Activated CD4-positive, alpha-beta T cell treated with anti-CD3 and anti-CD28 coated beads for 36 hours (primary cell): Measurements from ENCODE around the gene C1orf35. TPM values are rescaled to one million over a fixed set of nuclear protein-coding genes. Genes with fewer than 3 reads are reported as not detected.

Experiments used
- ATAC-seq: fragments of 200-7000 bp; cut with Tn5 transposase; one replicate; pipeline ENCODE4 v1.10.0; 2021; ENCODE audit warnings: mild to moderate bottlenecking, moderate library complexity
- CTCF ChIA-PET: fragments of 350-600 bp; sonication (Branson Sonifier 250); formaldehyde crosslinking; loops from one replicate; lab custom pipeline; 2021; ENCODE audit warnings: antibody characterized with exemption; lab: Charles Lee
- POLR2A ChIA-PET: fragments of 350-600 bp; sonication (Branson Sonifier 250); formaldehyde crosslinking; loops from one replicate; lab custom pipeline; 2021; ENCODE audit warnings: antibody characterized with exemption, inconsistent platforms; lab: Charles Lee
- DNase-seq: peaks from one replicate; pipeline ENCODE4 v3.0.0-alpha.2; 2020
- H3K27ac Mint-ChIP-seq: one replicate; pipeline ENCODE4 v1.8.0; 2021; ENCODE audit warnings: mixed read lengths
- H3K27me3 Mint-ChIP-seq: one replicate; pipeline ENCODE4 v1.8.0; 2021; ENCODE audit warnings: mixed read lengths
- H3K36me3 Mint-ChIP-seq: one replicate; pipeline ENCODE4 v1.8.0; 2021; ENCODE audit warnings: low read depth, mixed read lengths
- H3K4me1 Mint-ChIP-seq: one replicate; pipeline ENCODE4 v1.8.0; 2021; ENCODE audit warnings: mixed read lengths
- H3K4me3 Mint-ChIP-seq: one replicate; pipeline ENCODE4 v1.8.0; 2021; ENCODE audit warnings: mild to moderate bottlenecking, moderate library complexity, mixed read lengths
- H3K9me3 Mint-ChIP-seq: one replicate; pipeline ENCODE4 v1.8.0; 2021; ENCODE audit warnings: low read depth, mixed read lengths
- intact Hi-C, 2 experiments: fragments of 100-400 bp; cut with DNase I in 1 of 2; cut with micrococcal nuclease in 1 of 2; formaldehyde crosslinking; loops; one replicate each; pipeline versions ENCODE4 v1.14.2 to v1.15.1; 2022 to 2024; cut with DNase I, micrococcal nuclease
- total RNA-seq, 2 experiments: library from RNA; stranded (reverse); gene quantifications; one replicate each; pipeline ENCODE4 v1.2.3, GENCODE V29; 2021

The C1orf35 gene
- total RNA-seq, 2 experiments from 2014 or later, result 14.6 to 22.5 TPM

DNA sequence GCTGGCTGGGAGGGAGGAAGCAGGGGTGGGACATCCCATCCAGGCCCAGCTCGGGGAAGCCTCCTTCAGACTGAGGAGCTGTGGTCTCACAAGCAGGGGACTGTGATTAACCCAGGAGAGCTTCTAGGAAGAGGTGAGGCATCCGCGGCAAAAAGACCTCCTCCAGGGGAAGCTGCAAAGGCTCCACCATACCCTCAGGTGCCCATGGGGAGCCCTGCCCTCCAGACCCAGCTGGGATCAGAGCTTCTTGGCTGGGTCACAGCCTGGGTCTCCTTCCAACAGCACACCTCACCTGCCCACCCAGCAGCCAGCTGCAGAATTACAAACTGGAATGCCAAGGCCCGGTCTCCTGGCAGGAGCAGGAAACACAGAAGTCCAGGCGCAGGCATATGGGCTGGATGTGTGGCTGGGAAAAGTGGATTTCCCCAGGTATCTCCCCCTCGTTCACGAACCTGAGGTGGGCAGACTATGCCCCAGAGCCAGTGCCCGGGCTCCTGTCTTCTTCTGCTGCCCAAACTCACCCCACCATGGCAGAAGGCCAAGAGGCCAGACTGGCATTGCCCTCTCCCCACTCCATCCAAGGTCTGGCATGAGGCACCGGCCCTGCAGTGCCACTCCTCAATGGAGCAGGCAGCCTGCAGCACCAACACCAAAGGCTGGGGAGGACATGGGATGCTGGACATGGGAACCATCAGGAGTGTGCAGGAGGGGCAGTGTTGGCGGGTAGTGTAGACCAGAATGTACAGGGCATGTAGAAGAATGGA is 36.1 kb downstream of the C1orf35 start:
- CTCF ChIA-PET, result interaction anchor here (1.1 kb wide), 1 partner anchor 99 kb away, joined by 3 read pairs; no protein-coding TSS in a partner anchor
- Mint-ChIP-seq H3K27ac (no peak overlapping the region), H3K4me3 (no peak overlapping the region), H3K9me3 (no peaks in the 10 kb centered on the region), H3K27me3 (peaks cover 8% of the 10 kb centered on the region), H3K36me3 (no peaks in the 10 kb centered on the region), H3K4me1 (no peaks in the 10 kb centered on the region)
- intact Hi-C loops, result no loop called here
- POLR2A ChIA-PET, result interaction anchor here (0.7 kb wide), 1 partner anchor 1264 kb away, joined by 4 read pairs; no protein-coding TSS in a partner anchor
- DNase-seq (no peak), ATAC-seq (no peak)

DNA sequence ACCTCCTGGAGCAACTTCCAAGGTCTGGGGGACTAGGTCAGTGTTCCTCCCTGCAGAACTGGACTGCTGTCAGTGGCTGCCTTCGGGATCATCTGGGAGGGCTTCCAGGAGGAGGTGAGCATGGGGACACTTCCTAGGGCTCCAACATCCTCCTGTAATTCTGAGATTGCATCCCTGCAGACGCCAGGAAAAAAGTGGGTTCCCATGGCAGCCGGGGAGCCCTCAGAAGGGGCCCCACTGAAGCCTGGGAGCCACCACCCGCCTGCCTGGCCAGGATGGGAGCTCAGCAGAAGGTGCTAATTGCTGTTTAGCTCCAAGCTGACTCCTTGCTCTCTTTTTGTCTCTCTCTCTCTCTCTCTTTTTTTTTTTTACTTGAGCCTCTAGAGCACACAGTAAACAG is 36.7 kb downstream of the C1orf35 start:
- ChIA-PET POLR2A (interaction anchor here (0.7 kb wide), 1 partner anchor 1264 kb away, joined by 4 read pairs; no protein-coding TSS in a partner anchor), CTCF (interaction anchor here (1.1 kb wide), 1 partner anchor 100 kb away, joined by 3 read pairs; no protein-coding TSS in a partner anchor)
- Mint-ChIP-seq H3K36me3 (no peaks in the 10 kb centered on the region), H3K4me1 (no peaks in the 10 kb centered on the region), H3K27me3 (peaks cover 8% of the 10 kb centered on the region), H3K27ac (no peak overlapping the region), H3K9me3 (no peaks in the 10 kb centered on the region), H3K4me3 (no peak overlapping the region)
- DNase-seq, result no peak
- ATAC-seq, result no peak
- intact Hi-C loops, result no loop called here

GRCh38 chr1:228065543-228066347 is 37.4 kb downstream of the C1orf35 start:
- ATAC-seq (no peak), DNase-seq (no peak)
- Mint-ChIP-seq H3K4me3 (no peak overlapping the region), H3K27me3 (peaks cover 14% of the 10 kb centered on the region), H3K36me3 (no peaks in the 10 kb centered on the region), H3K9me3 (no peaks in the 10 kb centered on the region), H3K4me1 (peaks cover 3% of the 10 kb centered on the region), H3K27ac (no peak overlapping the region)
- ChIA-PET CTCF (no interaction called here), POLR2A (interaction anchor here (0.7 kb wide), 1 partner anchor 1265 kb away, joined by 4 read pairs; no protein-coding TSS in a partner anchor)
- intact Hi-C loops, result no loop called here

DNA sequence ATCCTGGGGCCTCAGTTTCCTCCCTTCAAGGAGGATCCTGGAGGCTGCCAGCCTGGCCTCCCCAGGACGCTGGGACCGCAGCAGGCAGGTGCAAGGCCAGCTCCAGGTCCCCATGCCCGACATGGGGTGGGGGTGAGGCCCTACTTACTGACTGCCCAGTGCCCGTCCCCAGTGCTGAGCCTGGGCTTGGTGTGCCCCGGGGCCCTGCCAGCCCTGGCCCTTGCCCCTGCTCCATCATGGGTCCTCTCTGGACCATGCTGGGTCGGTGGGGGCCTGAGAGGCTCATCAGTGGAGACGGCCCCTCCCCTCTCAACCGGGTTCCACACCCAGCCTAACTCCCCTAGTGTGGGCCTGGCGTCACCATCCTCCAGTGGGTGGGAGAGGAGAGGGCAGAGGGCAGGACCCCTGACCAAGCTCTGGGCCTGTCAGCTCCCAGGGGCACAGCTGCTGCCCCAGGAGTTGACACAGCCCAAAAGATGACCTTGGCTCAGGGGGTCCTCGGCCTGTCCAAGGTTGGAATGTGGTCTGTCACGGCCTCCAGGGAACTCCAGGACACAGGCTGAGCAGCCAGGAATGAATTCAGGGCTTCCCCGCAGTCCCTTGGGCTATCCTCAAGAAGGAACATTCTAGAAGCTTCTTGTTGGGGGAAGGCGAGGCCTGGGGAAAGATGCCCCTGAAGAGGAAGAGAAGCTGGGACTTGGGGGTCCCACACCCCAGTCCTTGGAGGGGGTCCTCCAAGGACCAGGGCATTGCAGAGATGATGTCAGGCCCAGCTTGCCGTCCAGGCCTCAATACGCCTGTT is 38.2 kb downstream of the C1orf35 start:
- Mint-ChIP-seq H3K27ac (no peak overlapping the region), H3K27me3 (peaks cover 14% of the 10 kb centered on the region), H3K4me3 (no peak overlapping the region), H3K4me1 (peaks cover 4% of the 10 kb centered on the region), H3K36me3 (no peaks in the 10 kb centered on the region), H3K9me3 (no peaks in the 10 kb centered on the region)
- CTCF ChIA-PET, result no interaction called here
- intact Hi-C loops, result no loop called here
- no peak for ATAC-seq
- no peak for DNase-seq
- POLR2A ChIA-PET, result no interaction called here

- H3K36me3 Mint-ChIP-seq, result no peaks in the 10 kb centered on the region
- ChIA-PET POLR2A (no interaction called here), CTCF (no interaction called here)
- peaks cover 9% of the 10 kb centered on the region for H3K4me1 Mint-ChIP-seq
- no peaks in the 10 kb centered on the region for H3K9me3 Mint-ChIP-seq
- no peak for DNase-seq
- intact Hi-C loops, result no loop called here
- no peak for ATAC-seq
- H3K4me3 Mint-ChIP-seq, result no peak overlapping the region
- no peak overlapping the region for H3K27ac Mint-ChIP-seq
- H3K27me3 Mint-ChIP-seq, result peaks cover 14% of the 10 kb centered on the region
These were observed 38.8 kb downstream of the C1orf35 start for GRCh38 chr1:228064296-228064695.

GRCh38 chr1:228063251-228064191 is 39.6 kb downstream of the C1orf35 start:
- intact Hi-C loops, result no loop called here
- CTCF ChIA-PET, result interaction anchor here (0.6 kb wide), 1 partner anchor 24 kb away, joined by 4 read pairs; no protein-coding TSS in a partner anchor
- H3K4me3 Mint-ChIP-seq, result no peak overlapping the region

DNA sequence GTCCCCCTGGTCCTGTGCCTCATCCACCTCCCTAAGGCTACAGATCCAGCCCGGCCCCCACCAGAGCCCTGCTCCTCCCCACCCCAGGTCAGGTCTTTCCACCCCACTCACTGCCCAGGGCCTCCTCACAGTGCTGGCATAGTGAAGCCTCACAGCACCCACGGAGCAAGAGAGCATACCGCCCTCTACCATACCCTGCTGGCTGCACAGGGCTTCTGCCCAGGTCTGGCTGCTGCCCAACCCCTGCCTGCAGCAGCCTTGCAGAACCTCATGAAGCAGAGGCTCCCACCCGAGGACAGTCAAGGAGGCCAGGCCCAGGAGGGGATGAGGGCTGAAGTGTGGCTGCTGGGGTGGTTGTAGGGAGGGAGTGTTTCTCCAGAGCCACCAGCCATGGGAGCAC is 40.3 kb downstream of the C1orf35 start:
- intact Hi-C loops, result no loop called here
- POLR2A ChIA-PET, result no interaction called here
- H3K27ac Mint-ChIP-seq, result no peak overlapping the region
- no peak for DNase-seq
- no peaks in the 10 kb centered on the region for H3K36me3 Mint-ChIP-seq
- peaks cover 21% of the 10 kb centered on the region for H3K27me3 Mint-ChIP-seq
- H3K9me3 Mint-ChIP-seq, result no peaks in the 10 kb centered on the region
- no peak for ATAC-seq
- CTCF ChIA-PET, result interaction anchor here (0.6 kb wide), 1 partner anchor 23 kb away, joined by 4 read pairs; no protein-coding TSS in a partner anchor
- H3K4me3 Mint-ChIP-seq, result no peak overlapping the region
- peaks cover 9% of the 10 kb centered on the region for H3K4me1 Mint-ChIP-seq

More at GRCh38 chr1:228063251-228064191, 39.6 kb downstream of the C1orf35 start:
- Mint-ChIP-seq H3K9me3 (no peaks in the 10 kb centered on the region), H3K4me1 (peaks cover 9% of the 10 kb centered on the region), H3K36me3 (no peaks in the 10 kb centered on the region), H3K27me3 (peaks cover 16% of the 10 kb centered on the region), H3K27ac (no peak overlapping the region)
- DNase-seq, result no peak
- no peak for ATAC-seq
- POLR2A ChIA-PET, result no interaction called here

- Mint-ChIP-seq H3K27ac (no peak overlapping the region), H3K4me3 (no peak overlapping the region), H3K36me3 (no peaks in the 10 kb centered on the region), H3K4me1 (peaks cover 9% of the 10 kb centered on the region), H3K27me3 (peaks cover 24% of the 10 kb centered on the region), H3K9me3 (no peaks in the 10 kb centered on the region)
- POLR2A ChIA-PET, result no interaction called here
- CTCF ChIA-PET, result interaction anchor here (0.6 kb wide), 1 partner anchor 22 kb away, joined by 4 read pairs; no protein-coding TSS in a partner anchor
- ATAC-seq (no peak), DNase-seq (no peak)
- intact Hi-C loops, result no loop called here
These were observed 40.9 kb downstream of the C1orf35 start for GRCh38 chr1:228062085-228062791.

DNA sequence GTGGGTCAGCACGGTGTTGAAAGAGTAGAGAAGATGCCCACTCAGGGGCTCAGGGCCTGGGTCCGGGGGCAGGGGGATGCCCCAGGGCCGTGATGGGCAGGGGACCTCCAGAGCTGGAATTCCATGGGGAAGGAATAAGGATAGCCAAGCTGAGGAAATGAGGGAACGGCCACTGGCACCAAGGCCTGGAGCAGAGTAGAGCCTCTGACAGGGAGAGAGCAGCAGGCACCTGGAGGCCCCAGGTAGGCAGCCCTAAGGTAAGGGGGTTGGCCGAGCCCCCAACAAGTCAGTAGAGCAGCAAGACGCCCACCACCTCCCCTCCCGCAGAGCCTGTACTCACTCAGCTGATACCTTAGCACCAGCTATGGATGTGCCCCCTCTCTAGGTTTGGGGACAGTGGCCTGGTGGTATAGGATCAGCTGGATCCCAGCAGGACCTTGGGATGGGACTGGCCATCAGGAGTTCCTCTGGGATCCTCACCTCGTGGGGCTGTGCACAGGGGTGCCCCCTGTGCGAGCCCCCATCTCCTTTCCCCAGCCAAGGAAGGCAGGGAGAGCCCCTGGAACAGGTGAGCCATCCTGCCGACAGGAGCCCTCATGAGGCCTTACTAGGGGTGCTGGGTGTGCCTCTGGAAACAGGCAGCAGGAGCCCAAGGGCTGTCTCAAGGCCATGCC is 41.6 kb downstream of the C1orf35 start:
- ChIA-PET POLR2A (no interaction called here), CTCF (no interaction called here)
- no peak for DNase-seq
- Mint-ChIP-seq H3K4me3 (no peak overlapping the region), H3K4me1 (peaks cover 9% of the 10 kb centered on the region), H3K27ac (no peak overlapping the region), H3K36me3 (no peaks in the 10 kb centered on the region), H3K9me3 (no peaks in the 10 kb centered on the region), H3K27me3 (peaks cover 25% of the 10 kb centered on the region)
- intact Hi-C loops, result no loop called here
- ATAC-seq, result no peak
